Progenitor cell of endocrine pancreas (in vitro differentiated cells): ENCODE results near the gene LUC7L. TPM values are rescaled to one million over a fixed set of nuclear protein-coding genes. Genes with fewer than 3 reads are reported as not detected.
"Not testable (repeated sequence)": the region's sequence is repeated elsewhere in the genome, so short reads cannot be mapped to it uniquely, and the experiment has no call there.

ENCODE experiments used
- DNase-seq: peaks from one replicate; pipeline ENCODE4 v3.0.0; 2021; ENCODE audit warnings: low spot score; ENCODE audit not compliant: unreplicated experiment
- H3K27ac Mint-ChIP-seq: 2 replicates; pipeline ENCODE4 v1.8.0; 2021; ENCODE audit warnings: mild to moderate bottlenecking, moderate library complexity, mixed read lengths
- H3K27me3 Mint-ChIP-seq: 2 replicates; pipeline ENCODE4 v1.8.0; 2021; ENCODE audit warnings: mixed read lengths
- H3K36me3 Mint-ChIP-seq: 2 replicates; pipeline ENCODE4 v1.8.0; 2022; ENCODE audit warnings: mixed read lengths; ENCODE audit not compliant: insufficient read depth
- H3K4me1 Mint-ChIP-seq: 2 replicates; pipeline ENCODE4 v1.8.0; 2021; ENCODE audit warnings: low read depth, mixed read lengths
- H3K4me3 Mint-ChIP-seq: 2 replicates; pipeline ENCODE4 v1.8.0; 2021; ENCODE audit warnings: low read depth, mild to moderate bottlenecking, moderate library complexity, mixed read lengths
- H3K9me3 Mint-ChIP-seq: 2 replicates; pipeline ENCODE4 v1.8.0; 2021; ENCODE audit warnings: low read depth, mixed read lengths
- total RNA-seq: library from RNA; stranded (reverse); gene quantifications from 2 replicates; pipeline ENCODE4 v1.2.1, GENCODE V29; 2021
- TF ChIP-seq, protein P1 (sequence below): fragments of 200-600 bp; sonication (generic); IDR thresholded peaks from one replicate; pipeline ENCODE4 v1.5.0; 2021; ENCODE audit warnings: antibody characterized with exemption, mild to moderate bottlenecking; ENCODE audit not compliant: unreplicated experiment

LUC7L gene
- total RNA-seq, 1 donor from 2014 or later: 229 TPM

- Mint-ChIP-seq H3K27me3 (peaks cover 70% of the 10 kb centered on the region), H3K9me3 (no peaks in the 10 kb centered on the region), H3K4me1 (no peaks in the 10 kb centered on the region), H3K4me3 (no peak within 1 kb of the TSS), H3K27ac (no peak within 1 kb of the TSS), H3K36me3 (no peaks in the 10 kb centered on the region)
- TF ChIP-seq, protein P1, sequence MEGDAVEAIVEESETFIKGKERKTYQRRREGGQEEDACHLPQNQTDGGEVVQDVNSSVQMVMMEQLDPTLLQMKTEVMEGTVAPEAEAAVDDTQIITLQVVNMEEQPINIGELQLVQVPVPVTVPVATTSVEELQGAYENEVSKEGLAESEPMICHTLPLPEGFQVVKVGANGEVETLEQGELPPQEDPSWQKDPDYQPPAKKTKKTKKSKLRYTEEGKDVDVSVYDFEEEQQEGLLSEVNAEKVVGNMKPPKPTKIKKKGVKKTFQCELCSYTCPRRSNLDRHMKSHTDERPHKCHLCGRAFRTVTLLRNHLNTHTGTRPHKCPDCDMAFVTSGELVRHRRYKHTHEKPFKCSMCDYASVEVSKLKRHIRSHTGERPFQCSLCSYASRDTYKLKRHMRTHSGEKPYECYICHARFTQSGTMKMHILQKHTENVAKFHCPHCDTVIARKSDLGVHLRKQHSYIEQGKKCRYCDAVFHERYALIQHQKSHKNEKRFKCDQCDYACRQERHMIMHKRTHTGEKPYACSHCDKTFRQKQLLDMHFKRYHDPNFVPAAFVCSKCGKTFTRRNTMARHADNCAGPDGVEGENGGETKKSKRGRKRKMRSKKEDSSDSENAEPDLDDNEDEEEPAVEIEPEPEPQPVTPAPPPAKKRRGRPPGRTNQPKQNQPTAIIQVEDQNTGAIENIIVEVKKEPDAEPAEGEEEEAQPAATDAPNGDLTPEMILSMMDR: no peak
- DNase-seq: no peak
These were observed 63.5 kb downstream of the LUC7L start, which contains the start of gene HBM for GRCh38 chr16:165539-166374. TSS of gene HBM (plus strand) at chr16:165978. CDS start at chr16:165998, 20 bp downstream.

GRCh38 chr16:164827-165538, 64.3 kb downstream of the LUC7L start:
- Mint-ChIP-seq H3K27me3 (peaks cover 63% of the 10 kb centered on the region), H3K36me3 (no peaks in the 10 kb centered on the region), H3K4me1 (no peaks in the 10 kb centered on the region), H3K27ac (no peak overlapping the region), H3K4me3 (no peak overlapping the region), H3K9me3 (no peaks in the 10 kb centered on the region)
- TF ChIP-seq, protein P1: no peak
- no peak for DNase-seq

DNA sequence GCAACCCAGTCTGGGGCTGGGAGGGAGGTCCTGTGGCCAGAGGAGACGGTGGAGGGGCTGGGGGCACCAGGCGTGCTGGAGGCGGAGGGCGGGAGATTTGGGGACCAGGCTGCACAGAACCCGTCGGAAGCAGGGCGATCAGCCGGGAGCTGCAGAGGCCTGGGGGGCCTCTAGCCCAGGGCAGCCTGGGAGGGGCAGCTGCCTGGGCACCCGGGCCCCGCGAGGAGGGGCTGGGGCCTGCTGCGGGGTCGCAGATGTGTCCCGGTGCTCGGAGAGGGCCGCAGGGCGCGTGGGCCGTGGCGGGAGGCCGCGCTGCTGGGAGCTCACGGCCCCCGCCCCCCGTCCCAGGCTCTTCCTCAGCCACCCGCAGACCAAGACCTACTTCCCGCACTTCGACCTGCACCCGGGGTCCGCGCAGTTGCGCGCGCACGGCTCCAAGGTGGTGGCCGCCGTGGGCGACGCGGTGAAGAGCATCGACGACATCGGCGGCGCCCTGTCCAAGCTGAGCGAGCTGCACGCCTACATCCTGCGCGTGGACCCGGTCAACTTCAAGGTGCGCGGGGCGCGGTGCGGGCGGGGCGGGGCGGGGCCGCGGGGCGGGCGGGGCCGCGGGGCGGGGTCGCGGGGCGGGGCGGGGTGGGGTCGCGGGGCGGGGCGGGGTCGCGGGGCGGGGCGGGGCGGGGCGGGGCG, 65.0 kb downstream of the LUC7L start:
- H3K4me3 Mint-ChIP-seq, H3K27ac Mint-ChIP-seq, DNase-seq, H3K9me3 Mint-ChIP-seq, H3K36me3 Mint-ChIP-seq, H3K4me1 Mint-ChIP-seq: not testable (repeated sequence)
- peaks cover 62% of the 10 kb centered on the region for H3K27me3 Mint-ChIP-seq

DNA sequence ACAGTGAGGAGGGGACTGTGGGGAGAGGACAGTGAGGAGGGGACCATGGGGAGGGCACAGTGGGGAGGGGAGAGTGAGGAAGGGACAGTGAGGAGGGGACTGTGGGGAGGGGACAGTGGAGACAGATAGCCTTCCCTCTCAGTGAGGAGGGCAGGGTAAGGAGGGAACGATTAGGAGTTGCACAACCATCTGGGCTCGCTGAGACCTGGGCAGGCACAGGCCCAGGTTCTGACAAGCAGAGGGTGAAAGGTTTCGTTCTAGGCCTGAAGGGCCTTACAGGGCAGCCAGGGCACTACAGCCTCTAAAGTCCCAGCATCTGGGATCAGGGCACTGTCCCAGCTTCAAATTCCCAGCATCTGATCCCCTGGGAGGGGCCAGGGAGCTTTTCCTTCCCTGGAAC, 65.6 kb downstream of the LUC7L start:
- H3K36me3 Mint-ChIP-seq, DNase-seq, H3K9me3 Mint-ChIP-seq, H3K27ac Mint-ChIP-seq, H3K4me3 Mint-ChIP-seq, H3K4me1 Mint-ChIP-seq: not testable (repeated sequence)
- H3K27me3 Mint-ChIP-seq: peaks cover 61% of the 10 kb centered on the region

- peaks cover 59% of the 10 kb centered on the region for H3K27me3 Mint-ChIP-seq
- not testable (repeated sequence) for H3K36me3 Mint-ChIP-seq
These were observed 66.1 kb downstream of the LUC7L start for GRCh38 chr16:163139-163538.

DNA sequence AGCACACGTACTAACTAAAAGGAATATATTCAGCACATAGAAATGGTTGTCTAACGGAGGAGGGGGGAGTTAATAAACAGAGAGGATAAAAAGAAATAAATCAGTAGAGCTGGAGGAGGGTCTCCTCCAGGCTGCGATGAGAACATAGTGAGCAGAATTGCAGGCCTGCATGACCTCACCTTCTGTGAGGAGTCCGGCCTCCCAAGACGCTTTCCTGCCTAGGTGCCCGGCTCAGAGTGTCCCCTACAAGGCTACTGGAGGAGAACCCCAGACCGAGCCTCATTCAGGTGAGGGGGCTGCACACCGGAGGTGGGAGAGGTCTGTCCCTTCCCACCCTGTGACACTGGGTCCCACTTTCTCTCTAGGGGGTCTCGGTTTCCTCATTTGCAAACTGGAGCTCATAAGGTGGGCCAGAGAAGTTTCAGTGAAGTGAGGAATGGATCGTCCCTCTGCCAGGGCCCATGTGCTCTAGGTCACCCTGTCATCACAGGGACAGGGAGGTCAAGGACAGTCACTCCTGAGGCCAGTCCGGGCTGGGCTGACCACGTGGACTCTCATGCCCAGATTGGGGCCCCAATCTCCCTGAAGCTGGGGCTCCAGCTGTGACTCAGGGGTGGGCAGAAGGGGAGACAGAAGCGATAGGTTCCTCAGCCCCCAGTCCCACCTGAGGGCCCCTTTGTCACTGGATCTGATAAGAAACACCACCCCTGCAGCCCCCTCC, 66.8 kb downstream of the LUC7L start:
- no peak overlapping the region for H3K4me3 Mint-ChIP-seq
- no peak for DNase-seq
- H3K27me3 Mint-ChIP-seq: peaks cover 59% of the 10 kb centered on the region
- H3K27ac Mint-ChIP-seq: no peak overlapping the region
- TF ChIP-seq, protein P1: no peak
- H3K36me3 Mint-ChIP-seq: no peaks in the 10 kb centered on the region
- no peaks in the 10 kb centered on the region for H3K4me1 Mint-ChIP-seq
- no peaks in the 10 kb centered on the region for H3K9me3 Mint-ChIP-seq

More at GRCh38 chr16:163139-163538, 66.1 kb downstream of the LUC7L start:
- not testable (repeated sequence) for DNase-seq, H3K9me3 Mint-ChIP-seq, H3K4me1 Mint-ChIP-seq, H3K4me3 Mint-ChIP-seq, H3K27ac Mint-ChIP-seq
